Omental fat pad (tissue), 4 donors: ENCODE results near the gene HMSD. TPM values are rescaled to one million over a fixed set of nuclear protein-coding genes. Genes with fewer than 3 reads are reported as not detected.

Experiments used
- ATAC-seq: fragments of 150-250 bp; one replicate; pipeline ENCODE4 v1.9.1; 2016; ENCODE audit warnings: mild to moderate bottlenecking, moderate library complexity; ENCODE audit not compliant: low FRiP score
- DNase-seq: peaks from one replicate; pipeline ENCODE4 v3.0.0-alpha.2; 2019; ENCODE audit warnings: low spot score
- total RNA-seq, 4 donors: library from RNA; depleted of rRNA; stranded (reverse); fragments of >200 nt; gene quantifications; one replicate each; pipeline ENCODE4 v1.1.0, GENCODE V29; 2016
- TF ChIP-seq, protein P1 (sequence below), 3 donors: fragments of 450-650 bp; IDR thresholded peaks; one replicate each; pipeline ENCODE4 v1.5.1; 2016 to 2017; ENCODE audit warnings: antibody characterized with exemption in 3 of 3, mild to moderate bottlenecking in 3 of 3, moderate library complexity in 2 of 3

Gene HMSD
- total RNA-seq, 4 donors from 2014 or later: 0.38 to 1.6 (median 0.72) TPM; not detected in 1

DNA sequence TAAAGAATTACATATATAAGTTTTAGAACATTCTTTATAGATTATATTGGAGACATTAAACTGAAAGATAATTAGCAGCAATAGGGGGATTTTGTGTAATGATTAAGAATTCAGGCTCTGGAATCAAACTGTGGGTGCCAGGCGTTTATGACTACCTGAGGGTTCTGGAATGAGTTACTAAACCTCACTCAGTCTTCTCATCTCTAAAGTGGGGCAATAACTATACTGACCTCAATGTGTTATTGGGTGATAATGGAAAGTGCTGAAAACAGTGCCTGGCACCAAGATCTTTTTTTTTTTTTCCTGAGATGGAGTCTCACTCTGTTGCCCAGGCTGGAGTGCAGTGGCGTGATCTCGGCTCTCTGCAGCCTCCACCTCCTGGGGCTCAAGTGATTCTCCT, 27.9 kb downstream of the HMSD start:
- DNase-seq (no peak), ATAC-seq (no peak)
- TF ChIP-seq, protein P1, sequence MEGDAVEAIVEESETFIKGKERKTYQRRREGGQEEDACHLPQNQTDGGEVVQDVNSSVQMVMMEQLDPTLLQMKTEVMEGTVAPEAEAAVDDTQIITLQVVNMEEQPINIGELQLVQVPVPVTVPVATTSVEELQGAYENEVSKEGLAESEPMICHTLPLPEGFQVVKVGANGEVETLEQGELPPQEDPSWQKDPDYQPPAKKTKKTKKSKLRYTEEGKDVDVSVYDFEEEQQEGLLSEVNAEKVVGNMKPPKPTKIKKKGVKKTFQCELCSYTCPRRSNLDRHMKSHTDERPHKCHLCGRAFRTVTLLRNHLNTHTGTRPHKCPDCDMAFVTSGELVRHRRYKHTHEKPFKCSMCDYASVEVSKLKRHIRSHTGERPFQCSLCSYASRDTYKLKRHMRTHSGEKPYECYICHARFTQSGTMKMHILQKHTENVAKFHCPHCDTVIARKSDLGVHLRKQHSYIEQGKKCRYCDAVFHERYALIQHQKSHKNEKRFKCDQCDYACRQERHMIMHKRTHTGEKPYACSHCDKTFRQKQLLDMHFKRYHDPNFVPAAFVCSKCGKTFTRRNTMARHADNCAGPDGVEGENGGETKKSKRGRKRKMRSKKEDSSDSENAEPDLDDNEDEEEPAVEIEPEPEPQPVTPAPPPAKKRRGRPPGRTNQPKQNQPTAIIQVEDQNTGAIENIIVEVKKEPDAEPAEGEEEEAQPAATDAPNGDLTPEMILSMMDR (IDR thresholded peaks at IDR 0.05): no peak

DNA sequence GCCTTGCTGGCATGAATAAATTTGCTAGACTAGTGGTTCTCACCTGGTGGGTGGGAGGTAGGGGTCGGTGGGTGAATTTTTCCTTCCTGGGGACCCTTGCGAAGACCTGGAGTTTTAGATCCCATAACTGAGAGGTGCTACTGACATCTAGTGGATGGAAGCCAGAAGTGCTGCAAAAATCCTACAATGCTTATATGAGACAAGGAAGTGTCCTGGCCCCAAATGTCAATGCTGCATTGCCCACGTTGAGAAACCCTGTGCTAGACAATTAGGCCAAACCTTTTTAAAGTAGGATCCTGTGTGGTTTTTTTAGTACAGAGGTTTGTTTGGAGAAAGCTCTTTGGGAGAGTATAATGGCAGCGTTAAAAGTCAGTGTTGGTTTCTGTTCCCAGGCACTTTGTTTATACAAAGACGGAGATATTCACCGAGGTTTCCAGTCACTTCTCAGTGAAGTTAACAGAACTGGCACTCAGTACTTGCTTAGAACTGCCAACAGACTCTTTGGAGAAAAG, 30.4 kb downstream of the HMSD start:
- ATAC-seq: peak; percentile 73
- DNase-seq: no peak
- TF ChIP-seq, protein P1 (IDR thresholded peaks at IDR 0.05): peak in 1 of 3 donors; percentile 46

GRCh38 chr18:63980027-63980426, 30.9 kb downstream of the HMSD start:
- TF ChIP-seq, protein P1 (IDR thresholded peaks at IDR 0.05): no peak
- ATAC-seq (no peak), DNase-seq (no peak)

DNA sequence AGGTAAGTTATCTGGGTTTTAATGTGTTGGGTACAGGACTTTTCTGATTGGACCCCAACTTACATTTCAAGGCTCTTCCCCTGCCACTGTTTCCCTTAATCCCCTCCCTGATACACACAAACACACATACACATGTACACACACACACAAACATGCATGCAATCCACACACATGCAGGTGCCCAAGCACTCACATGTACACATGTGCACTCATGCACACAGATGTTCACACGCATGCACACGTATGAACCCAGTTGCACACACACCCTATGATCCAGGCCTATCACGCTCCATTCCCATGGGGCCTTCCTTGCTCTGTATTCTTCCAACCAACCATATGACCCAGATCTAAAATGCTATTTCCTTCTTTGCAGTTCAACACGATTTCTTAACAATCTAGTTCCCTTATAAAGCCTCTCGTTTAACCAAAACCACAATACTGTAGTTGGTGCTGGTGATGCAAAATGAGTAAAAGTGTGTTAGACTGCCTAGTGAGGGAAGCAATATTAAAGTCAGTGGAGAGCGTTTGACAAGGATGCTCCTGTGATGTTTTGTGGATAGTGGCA, 31.9 kb downstream of the HMSD start:
- ATAC-seq (no peak), DNase-seq (no peak)
- TF ChIP-seq, protein P1 (IDR thresholded peaks at IDR 0.05): no peak

DNA sequence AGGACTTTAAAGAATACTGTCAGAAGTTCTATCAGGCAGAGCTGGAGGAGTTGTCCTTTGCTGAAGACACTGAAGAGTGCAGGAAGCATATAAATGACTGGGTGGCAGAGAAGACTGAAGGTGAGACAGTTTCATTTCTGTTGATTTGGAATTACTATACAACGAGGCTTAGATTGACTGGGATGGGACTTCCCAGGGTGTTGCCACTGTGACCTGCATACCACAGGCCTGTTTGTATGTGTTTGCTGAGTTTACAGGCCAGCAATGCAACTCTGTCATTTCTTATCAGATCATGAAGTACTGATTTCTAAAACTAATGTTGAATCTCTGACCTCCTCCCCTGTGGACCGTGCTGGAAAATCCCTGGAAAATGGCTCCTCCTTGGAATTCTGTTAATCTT, 32.6 kb downstream of the HMSD start:
- DNase-seq (no peak), ATAC-seq (no peak)
- TF ChIP-seq, protein P1 (IDR thresholded peaks at IDR 0.05): no peak

- ATAC-seq: no peak
- no peak for DNase-seq
- TF ChIP-seq, protein P1 (IDR thresholded peaks at IDR 0.05): no peak
Measured at GRCh38 chr18:63982361-63982760, 33.3 kb downstream of the HMSD start.

DNA sequence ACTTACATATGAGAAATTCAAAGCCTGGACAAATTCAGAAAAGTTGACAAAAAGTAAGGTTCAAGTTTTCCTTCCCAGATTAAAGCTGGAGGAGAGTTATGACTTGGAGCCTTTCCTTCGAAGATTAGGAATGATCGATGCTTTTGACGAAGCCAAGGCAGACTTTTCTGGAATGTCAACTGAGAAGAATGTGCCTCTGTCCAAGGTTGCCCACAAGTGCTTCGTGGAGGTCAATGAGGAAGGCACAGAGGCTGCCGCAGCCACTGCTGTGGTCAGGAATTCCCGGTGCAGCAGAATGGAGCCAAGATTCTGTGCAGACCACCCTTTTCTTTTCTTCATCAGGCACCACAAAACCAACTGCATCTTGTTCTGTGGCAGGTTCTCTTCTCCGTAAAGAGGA, 37.8 kb downstream of the HMSD start:
- ATAC-seq: no peak
- TF ChIP-seq, protein P1 (IDR thresholded peaks at IDR 0.05): no peak
- DNase-seq: no peak
